HCT116 (cell line): ENCODE results near the gene RTTN. TPM values are rescaled to one million over a fixed set of nuclear protein-coding genes. Genes with fewer than 3 reads are reported as not detected.

Experiments
- ATAC-seq: fragments of 200-7000 bp; cut with Tn5 transposase; 2 replicates; pipeline ENCODE4 v1.9.1; 2020; ENCODE audit warnings: mild to moderate bottlenecking, moderate library complexity
- BruUV-seq: library from RNA; stranded (reverse); fragments of 400-500 nt; replicated peaks from 2 replicates; lab custom pipeline; 2021; lab: Mats Ljungman, UMichigan
- CTCF ChIA-PET: fragments of 300-600 bp; sonication (Branson Sonifier 250); formaldehyde crosslinking; loops from one replicate; lab custom pipeline; 2021; ENCODE audit warnings: antibody characterized with exemption; lab: Charles Lee
- POLR2A ChIA-PET: fragments of 300-600, 350-600 bp; sonication (Branson Sonifier 250); formaldehyde crosslinking; loops from one replicate; lab custom pipeline; 2021; ENCODE audit warnings: antibody characterized with exemption; lab: Charles Lee
- RAD21 ChIA-PET, 2 experiments: fragments of 300-600 bp; sonication (Branson Sonifier 250); formaldehyde crosslinking; loops; one replicate each; lab custom pipeline; 2023; ENCODE audit warnings: low total read pairs in 2 of 2; ENCODE audit not compliant: uncharacterized antibody in 2 of 2, unreplicated experiment in 2 of 2, low non-redundant PET in 1 of 2; lab: Charles Lee
- DNase-seq: peaks from one replicate; pipeline ENCODE4 v3.0.0-alpha.2; 2010; ENCODE audit warnings: low read depth, low spot score
- H2AFZ ChIP-seq: fragments of 200-600 bp; shearing (Covaris generic), sonication (generic); 2 replicates; pipeline ENCODE4 v1.6.1; 2017; ENCODE audit warnings: low read depth, mixed run types, mixed read lengths, antibody characterized with exemption, low read length; ENCODE audit not compliant: poor library complexity, severe bottlenecking
- H3K27ac ChIP-seq: 2 replicates; pipeline ENCODE4 v1.5.1; 2012; ENCODE audit warnings: low read depth, low read length
- H3K27me3 ChIP-seq: fragments of 200-600 bp; sonication (generic); 2 replicates; pipeline ENCODE4 v1.6.1; 2016; ENCODE audit warnings: mixed run types, low read length, mixed read lengths; ENCODE audit not compliant: insufficient read depth
- H3K36me3 ChIP-seq, 2 experiments: fragments of 200-500 bp in 1 of 2; fragments of 200-600 bp in 1 of 2; sonication (Bioruptor generic) in 1 of 2; sonication (generic) in 1 of 2; 2 replicates each; pipeline versions ENCODE4 v1.5.1 to v1.6.1; 2014 to 2016; ENCODE audit warnings: low read length in 2 of 2, inconsistent platforms in 1 of 2, mixed read lengths in 1 of 2, mixed run types in 1 of 2; ENCODE audit not compliant: insufficient read depth in 2 of 2, control insufficient read depth in 1 of 2
- H3K4me1 ChIP-seq, 2 experiments: fragments of 200-600 bp in 1 of 2; sonication (generic) in 1 of 2; 2 replicates each; pipeline versions ENCODE4 v1.5.1 to v1.6.1; 2012 to 2017; ENCODE audit warnings: low read length in 2 of 2, inconsistent platforms in 1 of 2, mild to moderate bottlenecking in 1 of 2, mixed read lengths in 1 of 2, mixed run types in 1 of 2, moderate library complexity in 1 of 2; ENCODE audit not compliant: insufficient read depth in 2 of 2, control insufficient read depth in 1 of 2
- H3K4me2 ChIP-seq: fragments of 200-600 bp; sonication (generic); 2 replicates; pipeline ENCODE4 v1.6.1; 2017; ENCODE audit warnings: mixed run types, low read length, mixed read lengths
- H3K4me3 ChIP-seq, 2 experiments: fragments of 200-600 bp in 1 of 2; sonication (generic) in 1 of 2; replicated peaks in 1 of 2; 2 replicates each; pipeline ENCODE4 v1.5.1; 2011 to 2016; ENCODE audit warnings: low read length in 2 of 2, control low read depth in 1 of 2, low read depth in 1 of 2, mild to moderate bottlenecking in 1 of 2, mixed read lengths in 1 of 2, mixed run types in 1 of 2
- H3K79me2 ChIP-seq: fragments of 200-600 bp; sonication (generic); 2 replicates; pipeline ENCODE4 v1.6.1; 2017; ENCODE audit warnings: mild to moderate bottlenecking, mixed run types, low read length, moderate library complexity, mixed read lengths; ENCODE audit not compliant: insufficient read depth
- H3K9ac ChIP-seq: fragments of 200-600 bp; sonication (generic); 2 replicates; pipeline ENCODE4 v1.6.1; 2016; ENCODE audit warnings: low read length, mixed read lengths
- H3K9me2 ChIP-seq: fragments of 200-600 bp; sonication (generic), shearing (Covaris generic); 2 replicates; pipeline ENCODE4 v1.6.1; 2017; ENCODE audit warnings: mixed run types, mild to moderate bottlenecking, moderate library complexity; ENCODE audit not compliant: insufficient read depth
- H3K9me3 ChIP-seq, 2 experiments: fragments of 200-500 bp in 1 of 2; fragments of 200-600 bp in 1 of 2; sonication (Bioruptor generic) in 1 of 2; sonication (generic) in 1 of 2; 2 replicates each; pipeline ENCODE4 v1.6.1; 2014 to 2017; ENCODE audit warnings: low read length in 2 of 2, mixed read lengths in 2 of 2, inconsistent platforms in 1 of 2, low read depth in 1 of 2, mild to moderate bottlenecking in 1 of 2, mixed run types in 1 of 2, moderate library complexity in 1 of 2; ENCODE audit not compliant: control insufficient read depth in 1 of 2, insufficient read depth in 1 of 2
- H4K20me1 ChIP-seq: fragments of 200-600 bp; sonication (generic), shearing (Covaris generic); 2 replicates; pipeline ENCODE4 v1.6.1; 2017; ENCODE audit warnings: mixed run types, mild to moderate bottlenecking, moderate library complexity; ENCODE audit not compliant: insufficient read depth
- ATF3 ChIP-seq: IDR thresholded peaks from 2 replicates; pipeline ENCODE4 v1.6.1; 2012
- CBX3 ChIP-seq: IDR thresholded peaks from 2 replicates; pipeline ENCODE4 v1.6.1; 2012; ENCODE audit warnings: low read depth
- ELF1 ChIP-seq: IDR thresholded peaks from 2 replicates; pipeline ENCODE4 v1.6.1; 2012; ENCODE audit warnings: low read depth, borderline replicate concordance
- FOSL1 ChIP-seq: IDR thresholded peaks from 2 replicates; pipeline ENCODE4 v1.6.1; 2012; ENCODE audit warnings: low read depth
- JUND ChIP-seq: IDR thresholded peaks from 2 replicates; pipeline ENCODE4 v1.6.1; 2012
- POLR2A ChIP-seq: IDR thresholded peaks from 2 replicates; pipeline ENCODE4 v1.7.0; 2011; ENCODE audit warnings: borderline replicate concordance; ENCODE audit not compliant: insufficient read depth, insufficient read length; ENCODE audit errors: extremely low read depth
- POLR2AphosphoS5 ChIP-seq: IDR thresholded peaks from 2 replicates; pipeline ENCODE4 v1.6.1; 2011; ENCODE audit warnings: mild to moderate bottlenecking, low read depth, low read length, moderate library complexity
- SIN3A ChIP-seq: IDR thresholded peaks from 2 replicates; pipeline ENCODE4 v1.6.1; 2012; ENCODE audit warnings: low read depth
- SRF ChIP-seq: IDR thresholded peaks from 2 replicates; pipeline ENCODE4 v1.6.1; 2012; ENCODE audit warnings: low read depth
- TCF7L2 ChIP-seq: IDR thresholded peaks from 2 replicates; pipeline ENCODE4 v1.7.0; 2011; ENCODE audit warnings: borderline replicate concordance, inconsistent platforms; ENCODE audit not compliant: insufficient read depth, insufficient read length; ENCODE audit errors: extremely low read depth
- ZBTB33 ChIP-seq: IDR thresholded peaks from 2 replicates; pipeline ENCODE4 v1.6.1; 2011; ENCODE audit warnings: mild to moderate bottlenecking, low read length, moderate library complexity; ENCODE audit not compliant: insufficient replicate concordance; ENCODE audit errors: extremely low read depth
- ZFX ChIP-seq: fragments of 450-650 bp; IDR thresholded peaks from 2 replicates; pipeline ENCODE4 v1.6.1; 2017
- intact Hi-C: fragments of 100-400 bp; cut with micrococcal nuclease; formaldehyde crosslinking; loops from 2 replicates; pipeline ENCODE4 v1.10.0; 2022
- total RNA-seq: library from RNA; stranded (reverse); gene quantifications from one replicate; pipeline ENCODE4 v1.2.1, GENCODE V29; 2021; ENCODE audit not compliant: unreplicated experiment

RTTN gene
- total RNA-seq, 1 experiment from 2014 or later: 41.2 TPM

- no peak for TF ChIP-seq ZBTB33
- TF ChIP-seq ATF3: no peak
- TF ChIP-seq CBX3: no peak
- TF ChIP-seq, all 23 proteins: peak for 0
These were observed 38.8 kb downstream of the RTTN start (continued) for GRCh38 chr18:70166668-70167067.

- no peak overlapping the region for H3K9ac ChIP-seq
- peaks cover 54% of the 10 kb centered on the region for H3K79me2 ChIP-seq
- H3K36me3 ChIP-seq: peaks cover 0 to 32% of the 10 kb centered on the region in 2 experiments; a peak in 2 of 4 replicates
- H3K27me3 ChIP-seq: no peaks in the 10 kb centered on the region
- ATAC-seq: no peak
- DNase-seq: no peak
- ChIA-PET CTCF (interaction anchor here (1.4 kb wide), 1 partner anchor 325 kb away, joined by 3 read pairs; no protein-coding TSS in a partner anchor), RAD21 (no interaction called here), POLR2A (interaction anchor here (0.6 kb wide), 1 partner anchor 35 kb away, joined by 4 read pairs; no protein-coding TSS in a partner anchor)
- no peak overlapping the region for H3K4me2 ChIP-seq
- no peak overlapping the region for H3K4me3 ChIP-seq
- no peaks in the 10 kb centered on the region for H3K9me2 ChIP-seq
- 0 out of 4 replicates have a peak, but pooled peaks cover 0 to 5% of the 10 kb centered on the region in 2 experiments for H3K9me3 ChIP-seq
- H2AFZ ChIP-seq: no peak overlapping the region
- no peak overlapping the region for H3K27ac ChIP-seq
- H3K4me1 ChIP-seq: no peaks in the 10 kb centered on the region
- TF ChIP-seq JUND (no peak), POLR2A (no peak), POLR2AphosphoS5 (no peak), ATF3 (no peak), SRF (no peak), FOSL1 (no peak), ELF1 (no peak), ZFX (no peak), SIN3A (no peak), TCF7L2 (no peak), CBX3 (no peak)
- no TSS peak for BruUV-seq
- intact Hi-C loops: no loop called here
- H4K20me1 ChIP-seq: no peaks in the 10 kb centered on the region
These were observed 39.6 kb downstream of the RTTN start for GRCh38 chr18:70165936-70166335.
